ENCODE results near the gene ERBB4.

- TF ChIP-seq CTCF (IDR thresholded peaks at IDR 0.05) (no peak), POLR2A (IDR thresholded peaks at IDR 0.05) (no peak)
These were observed 993.0 kb downstream of the ERBB4 start for GRCh38 chr2:211545582-211545981.

Measured in uterus (tissue), 2 donors.